H9 (cell line): Measurements from ENCODE around the gene PHACTR2. TPM values are rescaled to one million over a fixed set of nuclear protein-coding genes. Genes with fewer than 3 reads are reported as not detected.

Source experiments
- DNase-seq: peaks from one replicate; pipeline ENCODE4 v3.0.0-alpha.2; 2017
- H2AFZ ChIP-seq: one replicate; pipeline ENCODE4 v1.6.1; 2013; ENCODE audit warnings: mild to moderate bottlenecking, low read length, control low read depth, moderate library complexity
- H2AK5ac ChIP-seq: 2 replicates; pipeline ENCODE4 v1.6.1; 2013; ENCODE audit warnings: low read length, control low read depth, mixed read lengths; ENCODE audit not compliant: insufficient read length
- H2BK120ac ChIP-seq: one replicate; pipeline ENCODE4 v1.6.1; 2013; ENCODE audit warnings: low read depth, mild to moderate bottlenecking, low read length, control low read depth, inconsistent platforms; ENCODE audit not compliant: poor library complexity, severe bottlenecking
- H2BK12ac ChIP-seq: 2 replicates; pipeline ENCODE4 v1.6.1; 2013; ENCODE audit warnings: low read length, control low read depth, mixed read lengths, low read depth; ENCODE audit not compliant: insufficient read length
- H2BK15ac ChIP-seq: 2 replicates; pipeline ENCODE4 v1.6.1; 2013; ENCODE audit warnings: low read depth, low read length, control low read depth
- H2BK20ac ChIP-seq: one replicate; pipeline ENCODE4 v1.6.1; 2013; ENCODE audit warnings: low read depth, mild to moderate bottlenecking, low read length, control low read depth, inconsistent platforms; ENCODE audit not compliant: poor library complexity, severe bottlenecking
- H2BK5ac ChIP-seq: 2 replicates; pipeline ENCODE4 v1.6.1; 2013; ENCODE audit warnings: low read length, control low read depth, mixed read lengths; ENCODE audit not compliant: insufficient read length
- H3K14ac ChIP-seq: 2 replicates; pipeline ENCODE4 v1.6.1; 2013; ENCODE audit warnings: low read length, control low read depth; ENCODE audit not compliant: insufficient read depth
- H3K18ac ChIP-seq: 2 replicates; pipeline ENCODE4 v1.6.1; 2013; ENCODE audit warnings: low read depth, mild to moderate bottlenecking, mixed read lengths, low read length, control low read depth; ENCODE audit not compliant: insufficient read length
- H3K23ac ChIP-seq: 2 replicates; pipeline ENCODE4 v1.6.1; 2013; ENCODE audit warnings: low read length, control low read depth, mixed read lengths, low read depth; ENCODE audit not compliant: insufficient read length
- H3K23me2 ChIP-seq: 2 replicates; pipeline ENCODE4 v1.6.1; 2013; ENCODE audit warnings: low read depth, mild to moderate bottlenecking, mixed read lengths, low read length, control low read depth; ENCODE audit not compliant: insufficient read length, poor library complexity, severe bottlenecking
- H3K27ac ChIP-seq: 2 replicates; pipeline ENCODE4 v1.5.1; 2013; ENCODE audit warnings: low read length, control low read depth, mixed read lengths, low read depth; ENCODE audit not compliant: insufficient read length
- H3K27me3 ChIP-seq: 2 replicates; pipeline ENCODE4 v1.6.1; 2013; ENCODE audit warnings: low read length, control low read depth, inconsistent platforms; ENCODE audit not compliant: insufficient read depth
- H3K4ac ChIP-seq: 2 replicates; pipeline ENCODE4 v1.6.1; 2013; ENCODE audit warnings: low read depth, mild to moderate bottlenecking, control low read depth, inconsistent platforms, low read length, moderate library complexity
- H3K4me1 ChIP-seq: 2 replicates; pipeline ENCODE4 v1.6.1; 2013; ENCODE audit warnings: low read length, control low read depth, inconsistent platforms; ENCODE audit not compliant: insufficient read depth
- H3K4me2 ChIP-seq: 2 replicates; pipeline ENCODE4 v1.6.1; 2013; ENCODE audit warnings: low read length, control low read depth, mixed read lengths; ENCODE audit not compliant: insufficient read length, insufficient read depth
- H3K56ac ChIP-seq: 2 replicates; pipeline ENCODE4 v1.6.1; 2013; ENCODE audit warnings: low read depth, mild to moderate bottlenecking, mixed read lengths, low read length, control low read depth; ENCODE audit not compliant: insufficient read length
- H3K79me1 ChIP-seq: 2 replicates; pipeline ENCODE4 v1.6.1; 2013; ENCODE audit warnings: low read depth, mild to moderate bottlenecking, moderate library complexity, low read length, control low read depth, inconsistent platforms; ENCODE audit not compliant: insufficient read depth, poor library complexity, severe bottlenecking
- H3K79me2 ChIP-seq: 2 replicates; pipeline ENCODE4 v1.6.1; 2013; ENCODE audit warnings: low read length, control low read depth, inconsistent platforms; ENCODE audit not compliant: insufficient read depth
- H3K9ac ChIP-seq: 2 replicates; pipeline ENCODE4 v1.6.1; 2013; ENCODE audit warnings: low read length, control low read depth, mixed read lengths; ENCODE audit not compliant: insufficient read length; ENCODE audit errors: extremely low read depth
- H3K9me3 ChIP-seq: one replicate; pipeline ENCODE4 v1.6.1; 2013; ENCODE audit warnings: low read depth, low read length, inconsistent platforms; ENCODE audit not compliant: control insufficient read depth
- H3T11ph ChIP-seq: one replicate; pipeline ENCODE4 v1.6.1; 2013; ENCODE audit warnings: mild to moderate bottlenecking, low read length, control low read depth, inconsistent platforms
- H4K20me1 ChIP-seq: one replicate; pipeline ENCODE4 v1.6.1; 2013; ENCODE audit not compliant: control insufficient read depth, insufficient read length, insufficient read depth
- H4K5ac ChIP-seq: 2 replicates; pipeline ENCODE4 v1.6.1; 2013; ENCODE audit warnings: low read depth, mild to moderate bottlenecking, mixed read lengths, low read length, control low read depth; ENCODE audit not compliant: insufficient read length
- H4K8ac ChIP-seq: replicated peaks from 2 replicates; pipeline ENCODE4 v1.6.1; 2013; ENCODE audit warnings: low read length, control low read depth, mixed read lengths, low read depth; ENCODE audit not compliant: insufficient read length
- H4K91ac ChIP-seq: 2 replicates; pipeline ENCODE4 v1.6.1; 2013; ENCODE audit warnings: low read depth, mild to moderate bottlenecking, moderate library complexity, mixed read lengths, low read length, control low read depth; ENCODE audit not compliant: insufficient read length
- H3K27ac Mint-ChIP-seq, 3 experiments: 2 replicates in 2 of 3; 3 replicates in 1 of 3; pipeline ENCODE4 v1.8.0; 2020 to 2021; ENCODE audit warnings: mixed read lengths in 3 of 3, mild to moderate bottlenecking in 1 of 3, moderate library complexity in 1 of 3
- H3K27me3 Mint-ChIP-seq: 2 replicates; pipeline ENCODE4 v1.8.0; 2021; ENCODE audit warnings: low read depth, mild to moderate bottlenecking, moderate library complexity, mixed read lengths
- H3K36me3 Mint-ChIP-seq, 3 experiments: 2 replicates in 2 of 3; 3 replicates in 1 of 3; pipeline ENCODE4 v1.8.0; 2020 to 2021; ENCODE audit warnings: low read depth in 3 of 3, mixed read lengths in 3 of 3; ENCODE audit not compliant: insufficient read depth in 1 of 3
- H3K4me1 Mint-ChIP-seq, 2 experiments: 2 replicates each; pipeline ENCODE4 v1.8.0; 2020; ENCODE audit warnings: mixed read lengths in 2 of 2
- H3K4me3 Mint-ChIP-seq, 2 experiments: 2 replicates in 1 of 2; 3 replicates in 1 of 2; pipeline ENCODE4 v1.8.0; 2020 to 2021; ENCODE audit warnings: mild to moderate bottlenecking in 2 of 2, mixed read lengths in 2 of 2, moderate library complexity in 1 of 2
- H3K9me3 Mint-ChIP-seq, 2 experiments: 2 replicates in 1 of 2; 3 replicates in 1 of 2; pipeline ENCODE4 v1.8.0; 2020; ENCODE audit warnings: mild to moderate bottlenecking in 2 of 2, mixed read lengths in 2 of 2, moderate library complexity in 1 of 2
- WGBS: extraction: QIAGEN DNeasy Blood & Tissue Kit; methylation state at CpG from one replicate; pipeline ENCODE4 v1.1.7; 2013; ENCODE audit warnings: missing lambda C conversion rate, low lambda C conversion rate, mixed read lengths; ENCODE audit not compliant: insufficient read length; ENCODE audit errors: extremely low coverage; 5-methylcytosine and 5-hydroxymethylcytosine counted together
- total RNA-seq: library from RNA; stranded (reverse); gene quantifications from 2 replicates; pipeline ENCODE4 v1.2.1, GENCODE V29; 2021
- TF ChIP-seq, protein P1 (sequence below): fragments of 200-600 bp; sonication (generic); conservative IDR thresholded peaks from 3 replicates; pipeline ENCODE4 v1.8.0; 2021; ENCODE audit warnings: antibody characterized with exemption, mild to moderate bottlenecking

PHACTR2 gene
- total RNA-seq, 1 experiment from 2014 or later, result 131 TPM

DNA sequence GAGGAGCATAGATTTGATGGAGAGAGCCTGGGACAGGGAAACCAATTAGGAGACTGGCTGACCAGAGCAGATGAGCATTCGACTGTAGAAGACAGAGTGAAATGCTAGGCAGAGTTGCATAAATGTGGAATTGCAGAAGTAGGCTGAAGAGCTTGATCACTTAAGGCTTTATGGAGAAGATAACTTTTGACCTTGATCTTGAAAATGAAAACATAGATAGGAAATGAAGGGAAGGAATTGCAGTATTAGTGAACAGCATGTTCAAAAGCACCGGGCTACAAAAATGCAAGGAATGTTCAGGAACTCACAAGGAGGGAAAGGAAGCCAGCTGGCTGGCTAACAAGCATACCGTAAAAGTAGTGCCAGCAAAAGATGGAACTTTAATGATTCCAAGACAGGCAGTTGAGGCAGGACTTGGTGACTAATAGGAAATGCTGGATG is 144.8 kb downstream of the PHACTR2 start:
- Histone ChIP-seq H3K27ac (no peak overlapping the region), H2BK20ac (no peak overlapping the region), H2BK5ac (no peak overlapping the region), H2AFZ (no peak overlapping the region), H3K27me3 (no peaks in the 10 kb centered on the region), H2BK12ac (no peak overlapping the region), H3K23ac (no peak overlapping the region), H4K5ac (no peak overlapping the region), H3K18ac (no peak overlapping the region), H3K4me1 (no peaks in the 10 kb centered on the region; the same call in 1 of the 2 replicates), H3K9me3 (no peaks in the 10 kb centered on the region), H4K8ac (no peak overlapping the region), H4K91ac (no peak overlapping the region), H2AK5ac (no peak overlapping the region), H3K56ac (no peak overlapping the region), H3K79me2 (no peaks in the 10 kb centered on the region), H3K79me1 (no peaks in the 10 kb centered on the region), H4K20me1 (no peaks in the 10 kb centered on the region), H3K23me2 (no peaks in the 10 kb centered on the region), H3K4ac (no peak overlapping the region), H3K4me2 (no peak overlapping the region), H3K14ac (no peak overlapping the region), H2BK15ac (no peak overlapping the region), H3K9ac (no peak overlapping the region), H3T11ph (no peak overlapping the region), H2BK120ac (no peak overlapping the region)
- Mint-ChIP-seq H3K27me3 (no peaks in the 10 kb centered on the region), H3K9me3 (no peaks in the 10 kb centered on the region), H3K4me3 (no peak overlapping the region), H3K27ac (peak overlapping the region in 1 of 3 experiments; percentile 4; a peak in 1 of 7 replicates), H3K36me3 (peaks cover 3 to 27% (median 6%) of the 10 kb centered on the region in 3 experiments; a peak in 5 of 7 replicates), H3K4me1 (peaks cover 13 to 20% of the 10 kb centered on the region in 2 experiments)
- TF ChIP-seq, protein P1, sequence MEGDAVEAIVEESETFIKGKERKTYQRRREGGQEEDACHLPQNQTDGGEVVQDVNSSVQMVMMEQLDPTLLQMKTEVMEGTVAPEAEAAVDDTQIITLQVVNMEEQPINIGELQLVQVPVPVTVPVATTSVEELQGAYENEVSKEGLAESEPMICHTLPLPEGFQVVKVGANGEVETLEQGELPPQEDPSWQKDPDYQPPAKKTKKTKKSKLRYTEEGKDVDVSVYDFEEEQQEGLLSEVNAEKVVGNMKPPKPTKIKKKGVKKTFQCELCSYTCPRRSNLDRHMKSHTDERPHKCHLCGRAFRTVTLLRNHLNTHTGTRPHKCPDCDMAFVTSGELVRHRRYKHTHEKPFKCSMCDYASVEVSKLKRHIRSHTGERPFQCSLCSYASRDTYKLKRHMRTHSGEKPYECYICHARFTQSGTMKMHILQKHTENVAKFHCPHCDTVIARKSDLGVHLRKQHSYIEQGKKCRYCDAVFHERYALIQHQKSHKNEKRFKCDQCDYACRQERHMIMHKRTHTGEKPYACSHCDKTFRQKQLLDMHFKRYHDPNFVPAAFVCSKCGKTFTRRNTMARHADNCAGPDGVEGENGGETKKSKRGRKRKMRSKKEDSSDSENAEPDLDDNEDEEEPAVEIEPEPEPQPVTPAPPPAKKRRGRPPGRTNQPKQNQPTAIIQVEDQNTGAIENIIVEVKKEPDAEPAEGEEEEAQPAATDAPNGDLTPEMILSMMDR, result no peak
- no peak for DNase-seq
- WGBS, result no CpG with 5 or more reads among the region's 3 CpGs
